SU-DHL-6 (cell line): Measurements from ENCODE around the gene CIBAR2.

Experiments
- H2AFZ ChIP-seq: fragments of 200-600 bp; sonication (generic); 2 replicates; pipeline ENCODE4 v1.6.1; 2014; ENCODE audit warnings: low read depth, mild to moderate bottlenecking, moderate library complexity, mixed read lengths, antibody characterized with exemption, low read length; ENCODE audit not compliant: severe bottlenecking
- H3F3A ChIP-seq: fragments of 200-600 bp; shearing (Covaris generic); 2 replicates; pipeline ENCODE4 v1.6.0; 2016; ENCODE audit warnings: antibody characterized with exemption, mild to moderate bottlenecking; ENCODE audit not compliant: insufficient read depth
- H3K27ac ChIP-seq: fragments of 200-600 bp; sonication (generic); 2 replicates; pipeline ENCODE4 v1.5.1; 2016; ENCODE audit warnings: low read depth, mild to moderate bottlenecking, low read length, moderate library complexity, mixed read lengths
- H3K27me3 ChIP-seq: fragments of 200-600 bp; sonication (generic), shearing (Covaris generic); 2 replicates; pipeline ENCODE4 v1.6.0; 2014; ENCODE audit warnings: mild to moderate bottlenecking, low read length
- H3K36me3 ChIP-seq: fragments of 200-600 bp; sonication (generic); 2 replicates; pipeline ENCODE4 v1.6.1; 2014; ENCODE audit warnings: mild to moderate bottlenecking, low read length, mixed read lengths
- H3K4me2 ChIP-seq: fragments of 300-600, 200-600 bp; shearing (Covaris generic), sonication (generic); 2 replicates; pipeline ENCODE4 v1.6.0; 2014; ENCODE audit warnings: low read length, low read depth, mild to moderate bottlenecking; ENCODE audit not compliant: poor library complexity, severe bottlenecking
- H3K4me3 ChIP-seq: fragments of 200-600 bp; sonication (generic); 2 replicates; pipeline ENCODE4 v1.5.1; 2014; ENCODE audit warnings: antibody characterized with exemption, low read length, mild to moderate bottlenecking, mixed read lengths; ENCODE audit not compliant: insufficient read depth, poor library complexity, severe bottlenecking
- H3K79me2 ChIP-seq: fragments of 200-600 bp; sonication (generic); 2 replicates; pipeline ENCODE4 v1.6.1; 2014; ENCODE audit warnings: mild to moderate bottlenecking, low read length, moderate library complexity; ENCODE audit not compliant: insufficient read depth
- H3K9ac ChIP-seq: fragments of 200-600 bp; sonication (generic); 2 replicates; pipeline ENCODE4 v1.7.0; 2014; ENCODE audit warnings: mild to moderate bottlenecking, low read length
- H3K9me2 ChIP-seq: fragments of 200-600 bp; sonication (generic); replicated peaks from 2 replicates; pipeline ENCODE4 v1.6.1; 2014; ENCODE audit warnings: low read length; ENCODE audit not compliant: insufficient read depth
- H3K9me3 ChIP-seq: fragments of 200-600 bp; sonication (generic); 2 replicates; pipeline ENCODE4 v1.6.1; 2014; ENCODE audit warnings: low read length, mixed read lengths; ENCODE audit not compliant: insufficient read depth
- H4K20me1 ChIP-seq: fragments of 200-600 bp; sonication (generic); 2 replicates; pipeline ENCODE4 v1.6.1; 2014; ENCODE audit warnings: low read depth, mild to moderate bottlenecking, antibody characterized with exemption, low read length, moderate library complexity, mixed read lengths
- EZH2phosphoT487 ChIP-seq: fragments of 200-600 bp; sonication (generic), shearing (Covaris generic); conservative IDR thresholded peaks from 2 replicates; pipeline ENCODE4 v1.6.1; 2018; ENCODE audit warnings: mild to moderate bottlenecking, antibody characterized with exemption, low read length, moderate library complexity, mixed read lengths
- TF ChIP-seq, protein P1 (sequence below): fragments of 200-600 bp; sonication (generic); IDR thresholded peaks from one replicate; pipeline ENCODE4 v1.5.1; 2017; ENCODE audit warnings: antibody characterized with exemption, mild to moderate bottlenecking, low read length, moderate library complexity; ENCODE audit not compliant: insufficient read depth, poor library complexity, severe bottlenecking

Gene CIBAR2

DNA sequence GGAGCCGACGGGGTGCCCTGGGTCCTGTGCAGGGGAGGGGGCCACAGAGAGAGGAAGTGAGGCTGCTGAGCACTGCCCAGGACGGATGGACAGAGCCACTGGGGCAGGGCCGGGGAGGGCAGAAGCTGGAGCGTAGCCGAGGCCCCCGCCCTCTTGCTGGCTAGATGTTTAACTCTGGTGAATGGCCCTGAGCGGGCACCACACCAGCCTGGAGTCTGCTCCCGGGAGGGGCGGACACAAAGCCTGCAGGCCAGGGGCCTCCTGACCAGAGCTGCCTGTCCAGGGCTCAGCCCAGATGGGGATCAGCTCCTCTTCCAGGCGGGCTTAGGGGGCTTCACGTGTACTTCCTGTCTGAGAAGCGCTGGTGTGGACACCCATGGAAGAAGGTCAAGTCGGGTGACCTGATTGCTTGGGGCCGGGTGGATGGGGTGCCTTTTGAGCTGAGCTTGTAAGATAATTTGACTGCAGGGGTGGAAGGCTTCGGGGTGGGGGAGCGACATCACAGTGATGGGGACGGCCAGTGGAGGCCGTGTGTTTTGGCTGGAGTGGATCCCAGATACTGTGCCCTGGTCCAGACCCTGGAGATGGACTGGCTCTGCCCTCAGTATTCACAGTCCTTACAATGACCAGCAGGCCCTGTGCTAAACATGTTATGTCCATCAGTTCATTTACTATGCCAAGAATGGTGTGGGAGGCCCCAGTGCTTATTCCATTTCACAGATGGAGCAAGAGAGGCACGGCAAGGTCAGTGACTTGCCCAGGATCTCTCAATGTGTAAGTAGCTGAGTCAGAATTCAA is 33.7 kb upstream of the CIBAR2 start:
- no peak overlapping the region for H3K4me3 ChIP-seq
- H4K20me1 ChIP-seq: no peaks in the 10 kb centered on the region
- no peaks in the 10 kb centered on the region for H3K36me3 ChIP-seq
- H3K9me3 ChIP-seq: no peaks in the 10 kb centered on the region
- H2AFZ ChIP-seq: no peak overlapping the region
- no peak overlapping the region for H3K4me2 ChIP-seq
- H3K27me3 ChIP-seq: no peaks in the 10 kb centered on the region
- H3K9ac ChIP-seq: no peak overlapping the region
- no peaks in the 10 kb centered on the region for H3K9me2 ChIP-seq
- no peak overlapping the region for H3K27ac ChIP-seq
- H3K79me2 ChIP-seq: no peaks in the 10 kb centered on the region
- TF ChIP-seq, protein P1, sequence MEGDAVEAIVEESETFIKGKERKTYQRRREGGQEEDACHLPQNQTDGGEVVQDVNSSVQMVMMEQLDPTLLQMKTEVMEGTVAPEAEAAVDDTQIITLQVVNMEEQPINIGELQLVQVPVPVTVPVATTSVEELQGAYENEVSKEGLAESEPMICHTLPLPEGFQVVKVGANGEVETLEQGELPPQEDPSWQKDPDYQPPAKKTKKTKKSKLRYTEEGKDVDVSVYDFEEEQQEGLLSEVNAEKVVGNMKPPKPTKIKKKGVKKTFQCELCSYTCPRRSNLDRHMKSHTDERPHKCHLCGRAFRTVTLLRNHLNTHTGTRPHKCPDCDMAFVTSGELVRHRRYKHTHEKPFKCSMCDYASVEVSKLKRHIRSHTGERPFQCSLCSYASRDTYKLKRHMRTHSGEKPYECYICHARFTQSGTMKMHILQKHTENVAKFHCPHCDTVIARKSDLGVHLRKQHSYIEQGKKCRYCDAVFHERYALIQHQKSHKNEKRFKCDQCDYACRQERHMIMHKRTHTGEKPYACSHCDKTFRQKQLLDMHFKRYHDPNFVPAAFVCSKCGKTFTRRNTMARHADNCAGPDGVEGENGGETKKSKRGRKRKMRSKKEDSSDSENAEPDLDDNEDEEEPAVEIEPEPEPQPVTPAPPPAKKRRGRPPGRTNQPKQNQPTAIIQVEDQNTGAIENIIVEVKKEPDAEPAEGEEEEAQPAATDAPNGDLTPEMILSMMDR: no peak
- TF ChIP-seq EZH2phosphoT487: no peak
- H3F3A ChIP-seq: no peaks in the 10 kb centered on the region

DNA sequence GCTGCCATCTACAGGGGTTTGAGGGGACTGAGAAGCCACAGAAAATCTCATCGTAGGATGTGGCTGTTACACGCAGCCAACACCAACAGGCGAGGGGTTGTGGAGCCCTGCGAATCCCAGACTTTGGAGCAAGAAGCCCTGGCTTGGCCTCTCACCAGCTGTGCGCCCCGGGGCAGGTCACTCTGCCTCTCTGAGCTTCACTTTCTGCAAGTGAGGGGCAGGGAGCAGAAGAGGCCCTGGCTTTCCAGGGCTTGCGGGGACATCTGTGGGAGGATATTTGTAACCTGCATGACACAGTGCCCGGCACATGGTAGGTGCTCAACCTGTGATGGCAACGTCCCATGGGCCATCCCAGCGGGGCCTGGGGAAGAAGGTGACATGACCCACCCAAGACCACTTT is 32.9 kb upstream of the CIBAR2 start:
- no peak for TF ChIP-seq EZH2phosphoT487
- TF ChIP-seq, protein P1: no peak
- Histone ChIP-seq H3K4me3 (no peak overlapping the region), H3K4me2 (no peak overlapping the region), H3K36me3 (no peaks in the 10 kb centered on the region), H3K27ac (no peak overlapping the region), H3K9ac (no peak overlapping the region), H3K9me2 (no peaks in the 10 kb centered on the region), H3K79me2 (no peaks in the 10 kb centered on the region), H2AFZ (no peak overlapping the region), H3K9me3 (no peaks in the 10 kb centered on the region), H3F3A (no peaks in the 10 kb centered on the region), H4K20me1 (no peaks in the 10 kb centered on the region), H3K27me3 (no peaks in the 10 kb centered on the region)

DNA sequence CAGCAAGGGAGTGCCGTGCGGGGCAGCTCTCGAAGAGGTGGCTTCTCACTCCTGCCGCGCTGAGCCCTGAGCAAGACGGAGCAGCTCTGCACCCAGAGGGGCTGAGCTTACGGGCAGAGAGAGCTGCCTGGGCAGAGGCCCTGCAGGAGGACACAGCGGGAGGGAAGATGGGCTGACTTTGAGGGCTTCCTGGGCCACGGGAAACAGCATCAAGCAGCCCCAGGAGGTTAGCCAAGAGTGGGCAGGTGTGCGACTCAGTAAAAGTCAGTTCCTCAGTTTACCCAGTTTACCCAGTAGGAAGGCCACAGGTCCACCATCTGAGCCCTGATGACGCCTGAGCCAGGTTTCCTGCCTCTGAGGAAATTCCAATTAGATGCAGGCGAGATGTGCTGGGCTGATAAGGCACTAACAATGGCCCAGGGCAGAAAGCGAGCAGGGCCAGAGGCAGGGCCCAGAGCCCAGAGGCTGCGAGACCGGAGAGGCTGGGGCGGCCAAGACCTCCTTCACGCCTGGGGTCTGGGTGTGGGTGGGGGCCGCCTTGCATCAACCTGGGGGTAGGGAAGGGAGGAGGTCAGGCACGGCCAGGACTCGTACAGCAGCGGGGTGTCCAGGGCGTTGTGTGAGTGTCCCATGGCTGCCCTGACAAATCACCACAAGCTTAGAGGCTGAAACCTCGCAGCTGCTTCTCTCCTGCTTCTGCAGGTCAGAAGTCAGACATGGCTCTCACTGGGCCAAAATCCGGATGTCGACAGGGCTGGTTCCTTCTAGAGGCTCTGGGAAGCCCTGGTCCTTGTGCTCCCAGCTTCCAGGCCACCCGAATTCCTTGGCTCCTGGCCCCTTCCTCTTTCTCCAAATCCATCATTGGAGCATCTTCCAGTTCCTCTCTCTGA is 32.0 kb upstream of the CIBAR2 start:
- H3K9ac ChIP-seq: no peak overlapping the region
- H3K4me3 ChIP-seq: no peak overlapping the region
- no peak overlapping the region for H2AFZ ChIP-seq
- no peaks in the 10 kb centered on the region for H3K79me2 ChIP-seq
- H3K27me3 ChIP-seq: no peaks in the 10 kb centered on the region
- H3K36me3 ChIP-seq: no peaks in the 10 kb centered on the region
- H3K4me2 ChIP-seq: no peak overlapping the region
- no peaks in the 10 kb centered on the region for H3K9me3 ChIP-seq
- H3K9me2 ChIP-seq: no peaks in the 10 kb centered on the region
- H3K27ac ChIP-seq: no peak overlapping the region
- no peaks in the 10 kb centered on the region for H3F3A ChIP-seq
- no peaks in the 10 kb centered on the region for H4K20me1 ChIP-seq
- TF ChIP-seq, protein P1: no peak
- TF ChIP-seq EZH2phosphoT487: no peak
